Upper lobe of left lung (tissue), 4 donors: Measurements from ENCODE around the gene SEPTIN5.

Source experiments
- POLR2A ChIP-seq, 4 donors: fragments of 450-650 bp; IDR thresholded peaks; one replicate each; pipeline ENCODE4 v1.5.1; 2016 to 2017; ENCODE audit warnings: antibody characterized with exemption in 4 of 4, mild to moderate bottlenecking in 2 of 4
- POLR2AphosphoS5 ChIP-seq, 2 donors: sonication (generic); formaldehyde crosslinking; IDR thresholded peaks; one replicate each; pipeline ENCODE4 v1.5.1; 2017; ENCODE audit warnings: antibody characterized with exemption in 2 of 2

DNA sequence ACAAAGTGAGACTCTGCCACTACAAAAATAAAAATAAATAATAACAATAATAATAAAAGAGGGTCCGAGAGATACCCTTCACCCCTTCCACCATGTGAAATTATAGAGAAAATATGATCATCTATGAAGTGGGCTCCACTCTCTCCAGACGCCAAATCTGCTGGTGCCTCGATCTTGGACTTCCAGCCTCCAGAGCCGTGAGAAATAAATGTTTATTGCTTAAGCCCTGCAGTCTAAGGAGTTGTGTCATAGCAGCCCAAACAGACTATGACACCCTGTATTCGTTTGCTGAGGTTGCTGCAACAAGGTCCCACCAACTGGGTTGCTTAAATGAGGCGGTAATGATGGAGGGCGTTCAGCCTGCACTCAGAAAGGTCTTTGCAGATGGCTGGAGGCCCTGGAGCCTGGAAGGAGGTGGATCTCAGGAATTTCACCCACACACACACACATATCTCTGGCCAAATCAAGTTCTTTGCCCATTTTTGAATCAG lies 7.6 kb upstream of the SEPTIN5 start:
- no peak for TF ChIP-seq POLR2A (IDR thresholded peaks at IDR 0.05)
- no peak for TF ChIP-seq POLR2AphosphoS5 (IDR thresholded peaks at IDR 0.05)
